T-helper 17 cell (primary cell): ENCODE data around the gene RRP36. TPM values are rescaled to one million over a fixed set of nuclear protein-coding genes. Genes with fewer than 3 reads are reported as not detected.
"Not testable (repeated sequence)": the region's sequence is repeated elsewhere in the genome, so short reads cannot be mapped to it uniquely, and the experiment has no call there.

Source experiments
- ATAC-seq: fragments of 150-1000 bp; cut with Tn5 transposase; 2 replicates; pipeline ENCODE4 v1.10.0; 2021; ENCODE audit warnings: mild to moderate bottlenecking, moderate library complexity
- DNase-seq, 3 donors: peaks; one replicate each; pipeline versions ENCODE4 v3.0.0 to v3.0.0-alpha.2; 2020 to 2021
- H3K9me3 ChIP-seq: one replicate; pipeline ENCODE4 v1.7.0; 2013; ENCODE audit warnings: low read length, mild to moderate bottlenecking; ENCODE audit not compliant: control insufficient read depth, poor library complexity, severe bottlenecking
- H3K27ac Mint-ChIP-seq: one replicate; pipeline ENCODE4 v1.8.0; 2022; ENCODE audit warnings: mild to moderate bottlenecking, moderate library complexity, mixed read lengths
- H3K27me3 Mint-ChIP-seq: one replicate; pipeline ENCODE4 v1.8.0; 2022; ENCODE audit warnings: mixed read lengths
- H3K36me3 Mint-ChIP-seq: one replicate; pipeline ENCODE4 v1.8.0; 2022; ENCODE audit warnings: low read depth, mixed read lengths
- H3K4me1 Mint-ChIP-seq: one replicate; pipeline ENCODE4 v1.8.0; 2022; ENCODE audit warnings: mild to moderate bottlenecking, mixed read lengths
- H3K4me3 Mint-ChIP-seq: one replicate; pipeline ENCODE4 v1.8.0; 2022; ENCODE audit warnings: mild to moderate bottlenecking, moderate library complexity, mixed read lengths
- total RNA-seq, 4 donors: library from RNA in 2 of 4; stranded (reverse) in 2 of 4; gene quantifications; one replicate each; pipeline ENCODE4 v1.2.3 and lab custom pipeline; 2022 to 2026

The RRP36 gene
- total RNA-seq, 2 donors from 2014 or later, result 25.2 to 29.0 TPM

- no peaks in the 10 kb centered on the region for H3K9me3 ChIP-seq
- H3K4me1 Mint-ChIP-seq, result peaks cover 6% of the 10 kb centered on the region
- H3K4me3 Mint-ChIP-seq, result no peak overlapping the region
- DNase-seq (no peak), ATAC-seq (no peak)
- no peaks in the 10 kb centered on the region for H3K27me3 Mint-ChIP-seq
- H3K27ac Mint-ChIP-seq, result peak overlapping the region; percentile 27
- H3K36me3 Mint-ChIP-seq, result peaks cover 2% of the 10 kb centered on the region
Observed at GRCh38 chr6:43033496-43034189, 12.2 kb downstream of the RRP36 start.

- Mint-ChIP-seq H3K4me3 (no peak overlapping the region), H3K36me3 (peaks cover 2% of the 10 kb centered on the region)
- DNase-seq, result no peak
Observed at GRCh38 chr6:43034190-43034525, 12.7 kb downstream of the RRP36 start.

DNA sequence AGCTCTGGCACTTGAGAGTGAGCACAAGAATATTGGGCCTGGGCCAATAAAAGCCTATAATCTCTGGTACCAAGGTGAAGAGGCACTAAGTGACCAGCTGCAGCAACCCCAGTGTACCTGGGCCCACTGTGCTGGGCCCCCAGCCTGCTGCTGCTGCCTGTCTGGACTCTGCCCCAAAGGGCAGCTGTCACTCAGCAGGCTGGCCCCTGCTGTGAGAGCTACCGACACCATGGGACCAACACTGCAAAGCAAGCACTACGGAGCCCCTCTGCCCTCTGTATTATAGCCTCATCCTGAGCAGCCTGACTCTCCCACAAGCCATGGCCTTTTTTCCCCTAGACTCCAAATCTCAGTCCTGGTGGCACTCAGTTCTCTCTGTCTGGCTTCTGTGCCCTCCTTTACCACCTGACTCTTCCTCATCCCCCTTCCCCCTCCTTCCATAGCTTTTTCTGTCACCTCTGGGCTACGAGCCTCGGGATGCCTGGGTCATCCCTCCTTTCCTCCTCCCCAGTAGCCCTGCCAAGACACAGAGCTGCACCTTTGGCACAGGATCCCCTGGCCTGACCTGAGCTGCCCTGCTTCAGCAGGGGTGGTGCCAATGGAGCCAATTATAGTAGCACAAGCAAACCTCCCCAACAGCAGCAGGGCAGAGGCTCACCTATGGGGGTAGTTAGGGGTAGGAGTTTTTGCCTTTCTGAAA is 14.2 kb downstream of the RRP36 start:
- H3K9me3 ChIP-seq, result no peaks in the 10 kb centered on the region
- ATAC-seq (no peak), DNase-seq (no peak)
- no peaks in the 10 kb centered on the region for H3K27me3 Mint-ChIP-seq
- no peak overlapping the region for H3K4me3 Mint-ChIP-seq
- H3K4me1 Mint-ChIP-seq, result peaks cover 6% of the 10 kb centered on the region
- peaks cover 5% of the 10 kb centered on the region for H3K36me3 Mint-ChIP-seq
- H3K27ac Mint-ChIP-seq, result peak overlapping the region; percentile 37

More at GRCh38 chr6:43034190-43034525, 12.7 kb downstream of the RRP36 start:
- Mint-ChIP-seq H3K4me1 (peaks cover 6% of the 10 kb centered on the region), H3K27me3 (no peaks in the 10 kb centered on the region), H3K27ac (no peak overlapping the region)
- H3K9me3 ChIP-seq, result no peaks in the 10 kb centered on the region
- ATAC-seq, result no peak

DNA sequence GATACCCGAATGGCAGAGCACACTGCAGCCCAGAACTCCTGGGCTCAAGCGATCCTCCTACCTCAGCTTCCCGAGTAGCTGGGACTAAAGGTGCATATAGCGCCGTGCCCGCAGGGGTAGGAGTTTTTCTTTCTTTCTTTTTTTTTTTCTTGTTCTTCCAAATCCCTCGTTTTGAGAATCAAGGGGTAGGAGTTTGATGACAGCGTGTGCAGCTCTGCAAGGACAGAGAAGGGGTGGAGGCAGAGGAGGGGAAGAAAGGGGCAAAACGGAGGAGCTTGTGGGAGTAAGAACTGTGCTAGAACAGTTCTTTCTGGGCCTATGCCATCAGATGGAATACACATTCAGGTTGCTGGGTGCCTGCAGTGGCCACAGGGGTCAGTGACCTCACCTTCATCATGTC is 15.3 kb downstream of the RRP36 start:
- H3K27ac Mint-ChIP-seq, result peak overlapping the region; percentile 43
- H3K27me3 Mint-ChIP-seq, result no peaks in the 10 kb centered on the region
- DNase-seq (no peak), ATAC-seq (no peak)
- H3K4me3 Mint-ChIP-seq, result no peak overlapping the region
- H3K4me1 Mint-ChIP-seq, result peaks cover 6% of the 10 kb centered on the region
- H3K9me3 ChIP-seq, result no peaks in the 10 kb centered on the region
- H3K36me3 Mint-ChIP-seq, result peaks cover 4% of the 10 kb centered on the region

- H3K36me3 Mint-ChIP-seq, result peaks cover 3% of the 10 kb centered on the region
- DNase-seq (no peak), ATAC-seq (no peak)
- no peaks in the 10 kb centered on the region for H3K9me3 ChIP-seq
- H3K4me1 Mint-ChIP-seq, result peaks cover 6% of the 10 kb centered on the region
- H3K4me3 Mint-ChIP-seq, result no peak overlapping the region
- peak overlapping the region; percentile 43 for H3K27ac Mint-ChIP-seq
- no peaks in the 10 kb centered on the region for H3K27me3 Mint-ChIP-seq
Observed at GRCh38 chr6:43037197-43037596, 15.8 kb downstream of the RRP36 start.

- H3K36me3 Mint-ChIP-seq, result peaks cover 3% of the 10 kb centered on the region
- no peak for ATAC-seq
- peaks cover 6% of the 10 kb centered on the region for H3K4me1 Mint-ChIP-seq
- H3K4me3 Mint-ChIP-seq, result no peak overlapping the region
- H3K9me3 ChIP-seq, result no peaks in the 10 kb centered on the region
- H3K27ac Mint-ChIP-seq, result peak overlapping the region; percentile 9
- no peak for DNase-seq
- H3K27me3 Mint-ChIP-seq, result no peaks in the 10 kb centered on the region
Observed at GRCh38 chr6:43037706-43038105, 16.3 kb downstream of the RRP36 start.

GRCh38 chr6:43038727-43039126 is 17.3 kb downstream of the RRP36 start:
- peaks cover 3% of the 10 kb centered on the region for H3K36me3 Mint-ChIP-seq

GRCh38 chr6:43040542-43041257 is 19.3 kb downstream of the RRP36 start:
- Mint-ChIP-seq H3K27ac (peak overlapping the region; percentile 79), H3K4me1 (peaks cover 3% of the 10 kb centered on the region), H3K36me3 (peaks cover 4% of the 10 kb centered on the region), H3K27me3 (no peaks in the 10 kb centered on the region), H3K4me3 (no peak overlapping the region)
- ATAC-seq, result no peak
- no peaks in the 10 kb centered on the region for H3K9me3 ChIP-seq
- no peak for DNase-seq

More at GRCh38 chr6:43038727-43039126, 17.3 kb downstream of the RRP36 start:
- peaks cover 3% of the 10 kb centered on the region for H3K4me1 Mint-ChIP-seq
- no peaks in the 10 kb centered on the region for H3K9me3 ChIP-seq
- ATAC-seq (no peak), DNase-seq (no peak)
- H3K27me3 Mint-ChIP-seq, result no peaks in the 10 kb centered on the region
- no peak overlapping the region for H3K27ac Mint-ChIP-seq
- no peak overlapping the region for H3K4me3 Mint-ChIP-seq

- H3K36me3 Mint-ChIP-seq, result not testable (repeated sequence)
Observed at GRCh38 chr6:43041475-43041874, 20.1 kb downstream of the RRP36 start.

GRCh38 chr6:43043310-43043709 is 21.9 kb downstream of the RRP36 start:
- Mint-ChIP-seq H3K4me3 (no peak overlapping the region), H3K36me3 (peaks cover 8% of the 10 kb centered on the region), H3K4me1 (peaks cover 3% of the 10 kb centered on the region), H3K27ac (no peak overlapping the region), H3K27me3 (no peaks in the 10 kb centered on the region)
- ATAC-seq (no peak), DNase-seq (no peak)
- H3K9me3 ChIP-seq, result no peaks in the 10 kb centered on the region

More at GRCh38 chr6:43041475-43041874, 20.1 kb downstream of the RRP36 start:
- not testable (repeated sequence) for ATAC-seq, DNase-seq, H3K27me3 Mint-ChIP-seq, H3K4me1 Mint-ChIP-seq, H3K9me3 ChIP-seq, H3K4me3 Mint-ChIP-seq
- peak overlapping the region; percentile 79 for H3K27ac Mint-ChIP-seq

DNA sequence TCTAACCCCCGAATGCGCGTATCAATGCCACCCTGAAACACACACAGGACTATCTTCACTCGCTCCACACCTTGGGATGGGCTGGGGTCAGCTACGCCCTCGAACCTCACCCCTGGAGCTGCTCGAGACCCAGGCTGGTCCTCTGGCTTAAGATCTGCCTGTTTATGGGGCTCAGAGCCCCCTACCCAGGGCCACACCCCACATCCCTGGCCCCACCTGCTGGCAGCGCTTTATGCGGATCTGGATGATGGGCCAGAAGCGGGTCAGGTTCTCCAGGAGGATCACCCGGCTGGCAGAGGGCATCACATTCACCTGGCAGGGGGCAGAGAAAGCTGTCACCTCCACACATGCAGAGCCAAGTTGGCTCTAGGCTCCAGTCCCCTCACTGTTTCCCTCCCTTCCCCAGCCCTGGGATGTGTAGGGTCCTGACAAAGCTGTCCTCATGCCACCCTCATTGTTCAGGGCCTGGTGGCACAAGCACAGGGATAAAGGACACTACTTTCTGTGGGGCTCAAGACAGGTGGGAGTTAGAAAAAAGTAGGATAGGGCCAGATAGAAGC is 24.0 kb downstream of the RRP36 start:
- ATAC-seq (no peak), DNase-seq (no peak)
- Mint-ChIP-seq H3K4me1 (peaks cover 6% of the 10 kb centered on the region), H3K4me3 (no peak overlapping the region), H3K27ac (no peak overlapping the region), H3K27me3 (no peaks in the 10 kb centered on the region), H3K36me3 (peaks cover 6% of the 10 kb centered on the region)
- H3K9me3 ChIP-seq, result no peaks in the 10 kb centered on the region

DNA sequence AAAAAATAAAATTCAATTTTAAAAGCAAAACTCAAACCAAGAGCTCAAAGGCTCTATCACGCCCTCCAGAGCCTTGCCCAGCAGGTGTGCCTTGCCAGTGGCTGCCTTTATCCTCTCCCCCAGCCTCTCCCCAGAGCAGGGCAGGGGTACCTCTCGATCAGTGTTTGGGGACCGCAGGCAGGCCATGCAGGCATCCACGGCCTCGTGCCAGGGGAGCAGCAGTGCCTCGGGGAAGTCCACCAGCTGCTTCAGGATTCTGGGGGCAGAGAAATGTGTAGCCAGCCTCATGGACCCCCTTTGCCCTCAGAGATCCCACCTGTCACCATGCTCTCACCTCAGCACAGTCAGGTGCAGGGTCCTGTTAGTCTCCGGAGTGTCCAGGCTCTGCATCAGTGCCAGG is 26.6 kb downstream of the RRP36 start:
- ATAC-seq, result no peak
- Mint-ChIP-seq H3K4me1 (peaks cover 25% of the 10 kb centered on the region), H3K27ac (no peak overlapping the region), H3K4me3 (no peak overlapping the region), H3K27me3 (no peaks in the 10 kb centered on the region), H3K36me3 (peaks cover 10% of the 10 kb centered on the region)
- DNase-seq, result no peak
- H3K9me3 ChIP-seq, result no peaks in the 10 kb centered on the region

DNA sequence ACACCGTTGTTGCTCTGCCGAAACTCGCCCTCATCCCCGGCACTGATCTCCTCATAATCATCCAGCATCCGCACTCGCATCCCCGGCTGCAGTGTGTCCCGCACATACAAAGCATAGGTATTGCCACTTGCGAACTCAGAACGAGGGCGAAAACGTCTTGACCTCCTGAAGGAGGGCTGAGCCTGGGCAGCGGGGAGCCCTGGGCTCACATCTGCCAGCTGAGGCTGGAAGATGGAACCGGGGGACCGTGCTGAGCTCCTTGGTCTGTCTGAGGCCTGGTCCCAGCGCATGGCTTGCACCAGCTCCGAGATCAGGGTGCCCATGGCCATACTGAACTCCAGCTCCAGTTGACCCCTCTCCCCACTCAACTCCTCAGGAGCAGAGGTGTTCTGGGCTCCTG is 29.6 kb downstream of the RRP36 start:
- H3K27ac Mint-ChIP-seq, result peak overlapping the region; percentile 95
- DNase-seq (no peak), ATAC-seq (no peak)

More for the DNA sequence above, 29.6 kb downstream of the RRP36 start:
- Mint-ChIP-seq H3K36me3 (peaks cover 10% of the 10 kb centered on the region), H3K4me3 (no peak overlapping the region), H3K4me1 (peaks cover 30% of the 10 kb centered on the region), H3K27me3 (no peaks in the 10 kb centered on the region)
- H3K9me3 ChIP-seq, result no peaks in the 10 kb centered on the region
